Keratinocyte (primary cell): ENCODE results near the gene REPS2. TPM values are rescaled to one million over a fixed set of nuclear protein-coding genes. Genes with fewer than 3 reads are reported as not detected.

Experiments
- DNase-seq: peaks from one replicate; pipeline ENCODE4 v3.0.0-alpha.2; 2011; ENCODE audit warnings: low read depth, missing footprints, low spot score
- FAIRE-seq: peaks from 2 replicates; lab custom pipeline; 2011; peaks lifted over from hg19 to GRCh38; lab: Jason Lieb, UNC
- H2AFZ ChIP-seq: 2 replicates; pipeline ENCODE4 v1.6.0; 2012; ENCODE audit warnings: low read length, control low read depth, inconsistent platforms; ENCODE audit not compliant: control insufficient read depth
- H3K27ac ChIP-seq: 2 replicates; pipeline ENCODE4 v1.5.1; 2011; ENCODE audit warnings: low read length; ENCODE audit not compliant: control insufficient read depth, insufficient read depth
- H3K27me3 ChIP-seq: 3 replicates; pipeline ENCODE4 v1.6.0; 2011; ENCODE audit warnings: low read length; ENCODE audit not compliant: control insufficient read depth, insufficient read depth; ENCODE audit errors: extremely low read depth
- H3K36me3 ChIP-seq, 2 experiments: 2 replicates in 1 of 2; 3 replicates in 1 of 2; pipeline ENCODE4 v1.5.1; 2011; ENCODE audit warnings: low read length in 2 of 2, mild to moderate bottlenecking in 1 of 2; ENCODE audit not compliant: control insufficient read depth in 2 of 2, insufficient read depth in 2 of 2; ENCODE audit errors: extremely low read depth in 1 of 2
- H3K4me1 ChIP-seq: 3 replicates; pipeline ENCODE4 v1.5.1; 2011; ENCODE audit warnings: low read length; ENCODE audit not compliant: control insufficient read depth, insufficient read depth; ENCODE audit errors: extremely low read depth
- H3K4me2 ChIP-seq: 3 replicates; pipeline ENCODE4 v1.6.0; 2011; ENCODE audit warnings: low read depth, low read length; ENCODE audit not compliant: control insufficient read depth, insufficient read depth; ENCODE audit errors: extremely low read depth
- H3K4me3 ChIP-seq, 3 experiments: fragments of 200-600 bp in 1 of 3; sonication (generic) in 1 of 3; 2 replicates in 2 of 3; 3 replicates in 1 of 3; pipeline ENCODE4 v1.5.1; 2011 to 2016; ENCODE audit warnings: low read length in 3 of 3, mild to moderate bottlenecking in 3 of 3, control low read depth in 2 of 3, inconsistent platforms in 1 of 3, low read depth in 1 of 3, mixed read lengths in 1 of 3, mixed run types in 1 of 3, moderate library complexity in 1 of 3; ENCODE audit not compliant: control insufficient read depth in 2 of 3, insufficient read depth in 2 of 3; ENCODE audit errors: extremely low read depth in 1 of 3
- H3K79me2 ChIP-seq: 2 replicates; pipeline ENCODE4 v1.6.0; 2012; ENCODE audit warnings: low read length; ENCODE audit not compliant: control insufficient read depth, insufficient read depth
- H3K9ac ChIP-seq: 3 replicates; pipeline ENCODE4 v1.6.0; 2011; ENCODE audit warnings: low read length; ENCODE audit not compliant: control insufficient read depth, insufficient read depth; ENCODE audit errors: extremely low read depth
- H3K9me1 ChIP-seq: 3 replicates; pipeline ENCODE4 v1.6.0; 2011; ENCODE audit warnings: low read length; ENCODE audit not compliant: control insufficient read depth, insufficient read depth; ENCODE audit errors: extremely low read depth
- H3K9me3 ChIP-seq: 2 replicates; pipeline ENCODE4 v1.5.1; 2012; ENCODE audit warnings: low read depth, low read length; ENCODE audit not compliant: control insufficient read depth
- H4K20me1 ChIP-seq: 3 replicates; pipeline ENCODE4 v1.6.0; 2011; ENCODE audit warnings: low read length; ENCODE audit not compliant: control insufficient read depth, insufficient read depth; ENCODE audit errors: extremely low read depth
- EZH2 ChIP-seq: IDR thresholded peaks from one replicate; pipeline ENCODE4 v1.6.1; 2012; ENCODE audit warnings: inconsistent platforms, mild to moderate bottlenecking, low read length, moderate library complexity
- dilution Hi-C: fragments of 300-500 bp; cut with MboI; formaldehyde crosslinking; loops from one replicate; pipeline ENCODE4 v1.7.0; 2020; ENCODE audit warnings: low sequenced_read_pairs; ENCODE audit not compliant: extremely low pct_ligation_motif_present
- polyA plus RNA-seq, 5 experiments: library from polyadenylated mRNA; depleted of rRNA in 3 of 5; stranded (reverse) in 3 of 5; stranded (forward) in 1 of 5; unstranded in 1 of 5; fragments of >200 nt; gene quantifications; 1 replicate in 1 of 5; 2 replicates in 3 of 5; 3 replicates in 1 of 5; pipeline versions ENCODE4 v1.2.1 to v1.2.3, GENCODE V29; 2011 to 2012; ENCODE audit warnings: missing spikeins in 2 of 5, low read depth in 1 of 5, low replicate concordance in 1 of 5
- TF ChIP-seq, protein P1 (sequence below), 3 experiments: IDR thresholded peaks in 1 of 3; conservative IDR thresholded peaks in 1 of 3; optimal IDR thresholded peaks in 1 of 3; 2 replicates in 2 of 3; 3 replicates in 1 of 3; pipeline versions ENCODE3 to v1.5.1; 2011; ENCODE audit warnings: low read length in 3 of 3, mild to moderate bottlenecking in 3 of 3, moderate library complexity in 2 of 3, control low read depth in 1 of 3, inconsistent platforms in 1 of 3; ENCODE audit not compliant: insufficient read depth in 2 of 3; ENCODE audit errors: extremely low read depth in 1 of 3

The REPS2 gene
- polyA plus RNA-seq, 1 donor (not counting 4 experiments of a cell fraction or from before 2014, with no cell fraction given): 2.4 TPM

DNA sequence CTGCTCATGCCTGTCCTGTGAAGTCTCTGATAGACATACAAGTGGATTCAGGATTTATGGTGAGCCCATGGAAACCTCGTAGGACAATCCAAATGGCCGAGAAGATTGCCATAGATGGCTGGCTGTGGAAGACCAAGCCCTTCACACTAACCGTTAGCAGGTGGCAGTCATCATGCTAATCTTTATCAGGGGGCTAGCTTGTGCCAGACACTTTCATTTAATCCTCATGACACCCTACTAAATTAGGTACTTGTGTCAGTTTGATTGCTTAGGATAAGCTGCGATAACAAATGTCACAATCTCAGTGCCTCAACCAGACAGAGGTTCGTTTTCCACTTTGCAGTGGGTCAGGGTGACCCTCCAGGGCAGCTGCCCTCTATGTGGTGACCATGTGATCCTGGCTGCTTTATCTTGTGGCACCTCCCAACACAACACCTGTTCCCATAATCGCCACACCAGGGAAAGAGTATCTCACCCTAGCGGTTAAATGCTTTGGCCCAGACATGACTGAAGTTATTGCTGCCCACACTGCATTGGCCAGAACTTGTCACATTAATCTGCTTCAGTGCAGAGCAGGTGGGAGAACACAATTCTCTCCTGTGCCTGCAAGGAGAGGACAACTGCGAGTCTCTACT, 60.8 kb downstream of the REPS2 start:
- H3K9me3 ChIP-seq: no peaks in the 10 kb centered on the region
- no peak for DNase-seq
- H4K20me1 ChIP-seq: no peaks in the 10 kb centered on the region
- H3K27ac ChIP-seq: no peak overlapping the region
- no peak overlapping the region for H3K9ac ChIP-seq
- no peak overlapping the region for H3K4me3 ChIP-seq
- peaks cover 3% of the 10 kb centered on the region for H3K27me3 ChIP-seq
- H3K4me2 ChIP-seq: no peak overlapping the region
- no peak overlapping the region for H2AFZ ChIP-seq
- no peaks in the 10 kb centered on the region for H3K36me3 ChIP-seq
- H3K9me1 ChIP-seq: no peaks in the 10 kb centered on the region
- no peak for TF ChIP-seq EZH2
- TF ChIP-seq, protein P1, sequence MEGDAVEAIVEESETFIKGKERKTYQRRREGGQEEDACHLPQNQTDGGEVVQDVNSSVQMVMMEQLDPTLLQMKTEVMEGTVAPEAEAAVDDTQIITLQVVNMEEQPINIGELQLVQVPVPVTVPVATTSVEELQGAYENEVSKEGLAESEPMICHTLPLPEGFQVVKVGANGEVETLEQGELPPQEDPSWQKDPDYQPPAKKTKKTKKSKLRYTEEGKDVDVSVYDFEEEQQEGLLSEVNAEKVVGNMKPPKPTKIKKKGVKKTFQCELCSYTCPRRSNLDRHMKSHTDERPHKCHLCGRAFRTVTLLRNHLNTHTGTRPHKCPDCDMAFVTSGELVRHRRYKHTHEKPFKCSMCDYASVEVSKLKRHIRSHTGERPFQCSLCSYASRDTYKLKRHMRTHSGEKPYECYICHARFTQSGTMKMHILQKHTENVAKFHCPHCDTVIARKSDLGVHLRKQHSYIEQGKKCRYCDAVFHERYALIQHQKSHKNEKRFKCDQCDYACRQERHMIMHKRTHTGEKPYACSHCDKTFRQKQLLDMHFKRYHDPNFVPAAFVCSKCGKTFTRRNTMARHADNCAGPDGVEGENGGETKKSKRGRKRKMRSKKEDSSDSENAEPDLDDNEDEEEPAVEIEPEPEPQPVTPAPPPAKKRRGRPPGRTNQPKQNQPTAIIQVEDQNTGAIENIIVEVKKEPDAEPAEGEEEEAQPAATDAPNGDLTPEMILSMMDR (optimal IDR thresholded peaks at IDR 0.05 in 1 of 3, IDR thresholded peaks at IDR 0.05 in 1 of 3, conservative IDR thresholded peaks at IDR 0.05 in 1 of 3; ENCODE audit: extremely low read depth in 1 of 3, insufficient read depth in 2 of 3, low read length in 3 of 3): peak; percentile 46 to 70 (median 52)
- no peak for FAIRE-seq
- H3K79me2 ChIP-seq: no peaks in the 10 kb centered on the region
- no peaks in the 10 kb centered on the region for H3K4me1 ChIP-seq
- dilution Hi-C loops: no loop called here

GRCh38 chrX:17009856-17010625, 63.6 kb downstream of the REPS2 start:
- DNase-seq (no peak), FAIRE-seq (no peak)
- Histone ChIP-seq H3K4me1 (no peaks in the 10 kb centered on the region), H2AFZ (no peak overlapping the region), H3K9me3 (no peaks in the 10 kb centered on the region), H3K9me1 (no peaks in the 10 kb centered on the region), H3K27ac (no peak overlapping the region), H4K20me1 (no peaks in the 10 kb centered on the region), H3K27me3 (no peaks in the 10 kb centered on the region), H3K4me2 (no peak overlapping the region), H3K79me2 (no peaks in the 10 kb centered on the region), H3K36me3 (no peaks in the 10 kb centered on the region), H3K4me3 (no peak overlapping the region), H3K9ac (no peak overlapping the region)
- no peak for TF ChIP-seq EZH2
- TF ChIP-seq, protein P1 (optimal IDR thresholded peaks at IDR 0.05 in 1 of 3, IDR thresholded peaks at IDR 0.05 in 1 of 3, conservative IDR thresholded peaks at IDR 0.05 in 1 of 3; ENCODE audit: extremely low read depth in 1 of 3, insufficient read depth in 2 of 3, low read length in 3 of 3): no peak
- dilution Hi-C loops: no loop called here
